Epidermal melanocyte (primary cell): ENCODE results near the gene MMD2.
"Not testable (repeated sequence)": the region's sequence is repeated elsewhere in the genome, so short reads cannot be mapped to it uniquely, and the experiment has no call there.

Source experiments
- DNase-seq: peaks from one replicate; pipeline ENCODE4 v3.0.0; 2011; ENCODE audit warnings: low spot score; ENCODE audit not compliant: insufficient read length

Gene MMD2, protein sequence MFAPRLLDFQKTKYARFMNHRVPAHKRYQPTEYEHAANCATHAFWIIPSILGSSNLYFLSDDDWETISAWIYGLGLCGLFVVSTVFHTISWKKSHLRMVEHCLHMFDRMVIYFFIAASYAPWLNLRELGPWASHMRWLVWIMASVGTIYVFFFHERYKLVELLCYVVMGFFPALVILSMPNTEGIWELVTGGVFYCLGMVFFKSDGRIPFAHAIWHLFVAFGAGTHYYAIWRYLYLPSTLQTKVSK

DNA sequence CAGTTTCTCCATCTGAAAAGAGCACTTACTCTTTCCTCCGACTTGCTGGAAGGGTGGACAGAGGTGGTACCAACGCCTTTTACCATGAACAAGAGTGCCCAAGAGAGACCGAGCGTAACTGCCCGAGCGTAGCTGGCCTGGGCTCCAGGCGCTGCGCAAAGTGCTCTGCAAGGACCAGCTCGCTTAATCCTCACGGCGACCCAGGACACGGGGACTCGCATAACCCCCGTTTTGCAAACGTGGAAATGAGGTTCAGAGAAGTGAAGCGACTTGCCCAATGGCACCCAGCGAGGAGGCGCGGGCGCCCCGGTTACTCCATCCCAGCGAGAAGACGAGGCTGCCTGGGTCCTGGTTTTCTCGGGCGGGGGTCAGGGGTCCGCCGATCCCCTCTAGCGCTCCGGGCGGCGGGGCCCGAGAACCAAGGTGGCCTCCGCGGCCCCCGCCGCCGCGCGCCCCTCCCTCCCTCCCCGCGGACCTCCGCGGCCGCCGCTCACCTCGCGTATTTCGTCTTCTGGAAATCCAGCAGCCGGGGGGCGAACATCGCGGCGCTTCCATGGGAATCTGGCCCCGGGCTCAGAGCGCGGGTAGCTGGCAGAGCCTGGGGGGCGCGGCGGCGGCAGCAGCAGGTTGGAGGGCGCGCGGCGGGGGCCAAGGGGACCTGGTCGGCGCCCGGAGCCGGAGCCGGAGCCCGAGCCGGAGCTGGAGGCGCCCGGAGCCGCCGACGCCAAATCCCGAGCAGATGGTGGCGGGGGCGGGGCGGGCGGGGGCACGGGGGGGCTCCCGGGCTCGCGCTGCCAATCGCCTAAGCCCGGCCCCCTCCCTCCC lies at the start of gene MMD2:
MMD2 (minus strand) TSS at position 711 of the 825 bp plus-strand sequence; CDS start at position 541, 170 bp downstream.
- DNase-seq, result no peak

DNA sequence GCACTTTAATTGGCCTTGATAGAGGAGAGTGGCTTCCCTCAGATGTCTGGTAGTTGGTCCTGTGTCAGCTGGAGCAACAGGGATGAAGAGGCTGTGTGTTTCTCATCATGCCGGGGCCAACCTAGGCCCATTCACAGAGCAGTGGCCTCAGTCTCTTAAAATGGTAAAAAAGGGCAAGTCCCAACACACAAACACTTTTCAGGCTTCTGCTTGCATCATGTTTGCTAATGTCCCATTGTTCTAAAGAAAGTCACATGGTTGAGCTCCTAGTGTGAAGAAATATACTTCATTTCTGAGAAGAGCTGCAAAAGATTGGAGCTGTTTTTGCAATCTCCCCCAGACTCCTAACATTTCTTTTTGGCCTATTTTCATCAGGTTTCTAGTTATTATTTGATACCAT lies 46.1 kb upstream of the MMD2 start:
- DNase-seq, result no peak

DNA sequence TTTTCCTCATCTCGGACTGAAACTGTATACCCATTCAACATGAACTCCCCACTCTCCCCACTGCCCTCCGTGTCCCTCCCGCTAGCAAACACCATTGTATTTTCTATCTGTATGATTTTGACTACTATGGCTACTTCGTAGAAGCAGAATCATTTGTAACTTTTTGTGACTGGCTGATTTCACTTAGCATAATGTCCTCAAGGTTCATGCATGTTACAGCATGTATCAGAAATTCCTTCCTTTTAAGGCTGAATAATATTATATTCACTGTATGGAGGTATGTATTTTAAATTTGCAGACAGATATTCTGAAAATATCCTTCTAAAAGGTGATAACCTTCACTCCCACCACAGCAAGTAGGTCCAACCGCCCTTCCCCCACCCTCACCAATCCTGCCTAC lies 42.9 kb upstream of the MMD2 start:
- no peak for DNase-seq

DNA sequence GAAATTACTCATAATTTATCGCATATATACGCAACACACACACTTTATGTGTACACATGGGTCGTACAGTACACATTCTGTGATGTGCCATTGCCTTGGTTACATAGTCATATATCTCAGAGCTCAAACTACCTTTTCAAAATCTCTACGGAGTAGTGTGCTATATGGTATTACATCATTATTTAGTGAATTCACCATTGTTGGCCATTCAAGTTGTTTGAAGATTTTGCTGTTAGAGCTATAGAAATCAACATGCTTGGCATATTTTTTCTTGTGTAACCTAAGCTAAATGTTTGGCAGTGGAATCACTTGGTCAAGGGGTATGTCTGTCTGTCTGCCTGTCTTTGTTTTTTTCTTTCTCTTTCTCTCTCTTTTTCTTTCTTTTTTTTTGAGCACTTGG lies 42.0 kb upstream of the MMD2 start:
- no peak for DNase-seq

DNA sequence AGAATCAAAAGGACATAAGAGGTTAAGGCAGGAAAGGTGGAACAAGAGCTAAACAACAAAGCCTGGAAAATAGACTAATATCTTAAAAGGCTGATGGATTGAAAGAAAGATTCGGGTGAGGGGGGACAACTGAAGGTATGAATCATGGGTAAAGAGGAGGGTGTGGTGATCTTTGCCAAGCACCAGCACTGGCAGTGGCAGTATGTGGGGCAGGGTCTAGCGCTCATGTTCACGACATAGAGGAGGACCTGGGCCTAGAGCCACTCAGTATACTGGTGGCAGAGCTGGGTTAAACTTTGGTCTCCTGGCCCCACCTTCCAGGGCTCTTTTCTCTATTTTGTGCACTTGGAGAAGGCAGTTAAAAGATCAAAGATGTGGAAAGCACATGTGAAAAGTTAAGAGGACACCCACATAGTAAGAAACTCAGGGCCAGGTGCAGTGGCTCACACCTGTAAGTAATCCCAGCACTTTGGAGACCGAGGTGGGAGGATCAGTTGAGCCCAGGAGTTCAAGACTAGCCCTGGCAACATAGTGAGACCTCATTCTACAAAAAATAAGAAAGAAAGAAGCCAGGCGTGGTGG lies 40.5 kb upstream of the MMD2 start:
- no peak for DNase-seq

DNA sequence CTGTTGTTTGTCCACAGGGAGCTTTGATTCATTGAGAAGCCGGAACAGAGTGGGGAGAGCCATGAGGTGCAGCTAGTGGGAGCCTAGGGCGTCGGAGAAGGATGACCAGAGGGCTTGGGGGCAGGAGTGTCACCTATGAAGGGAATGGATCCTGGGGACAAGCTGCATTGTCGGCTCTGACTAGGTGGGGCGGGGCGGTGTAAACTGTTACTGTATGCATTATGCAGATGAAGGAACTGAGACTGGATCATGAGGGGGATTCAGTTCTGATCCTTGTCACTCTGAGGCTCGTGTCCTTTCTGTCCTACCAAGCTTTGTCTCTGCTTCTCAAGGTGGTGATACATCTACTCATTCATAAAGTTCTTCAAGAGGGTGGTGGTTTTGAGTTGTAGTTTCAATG lies 39.9 kb upstream of the MMD2 start:
- DNase-seq, result no peak

DNA sequence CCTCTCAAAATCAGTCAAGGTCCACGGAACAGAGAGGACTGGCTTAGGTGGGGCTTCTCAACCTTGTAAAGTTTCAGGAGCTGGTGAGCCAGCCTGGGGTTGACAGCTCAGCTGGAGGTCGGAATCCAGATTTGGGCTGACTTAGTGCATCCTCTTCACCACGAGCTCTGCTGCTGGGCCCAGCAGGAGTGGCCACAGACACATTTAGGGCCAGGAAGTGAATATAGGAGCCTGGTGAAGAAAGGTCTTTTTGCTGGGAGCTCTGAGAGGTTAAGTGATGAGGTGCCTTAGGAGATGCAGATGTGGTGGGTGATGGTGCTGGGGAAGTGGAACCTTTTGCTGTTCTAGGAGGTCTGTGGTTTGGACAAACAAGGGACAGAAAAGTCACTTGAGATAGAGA lies 39.3 kb upstream of the MMD2 start:
- no peak for DNase-seq

DNA sequence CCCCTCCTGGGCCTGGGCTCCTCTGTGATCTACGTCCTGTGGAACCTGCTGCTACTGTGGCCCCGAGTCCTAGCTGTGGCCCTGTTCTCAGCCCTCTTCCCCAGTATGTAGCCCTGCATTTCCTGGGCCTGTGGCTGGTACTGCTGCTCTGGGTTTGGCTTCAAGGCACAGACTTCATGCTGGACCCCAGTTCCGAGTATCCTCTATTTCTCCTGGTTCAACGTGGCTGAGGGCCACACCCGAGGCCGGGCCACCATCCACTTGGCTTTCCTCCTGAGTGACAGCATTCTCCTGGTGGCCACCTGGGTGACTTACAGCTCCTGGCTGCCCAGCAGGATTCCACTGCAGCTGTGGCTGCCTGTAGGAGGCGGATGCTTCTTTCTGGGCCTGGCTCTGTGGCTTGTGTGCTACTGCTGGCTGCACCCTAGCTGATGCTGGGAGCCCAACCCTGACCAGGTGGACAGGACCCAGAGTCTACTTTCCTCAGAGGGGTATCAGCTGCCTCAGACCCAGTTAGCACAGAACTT lies 37.8 kb upstream of the MMD2 start:
- no peak for DNase-seq

DNA sequence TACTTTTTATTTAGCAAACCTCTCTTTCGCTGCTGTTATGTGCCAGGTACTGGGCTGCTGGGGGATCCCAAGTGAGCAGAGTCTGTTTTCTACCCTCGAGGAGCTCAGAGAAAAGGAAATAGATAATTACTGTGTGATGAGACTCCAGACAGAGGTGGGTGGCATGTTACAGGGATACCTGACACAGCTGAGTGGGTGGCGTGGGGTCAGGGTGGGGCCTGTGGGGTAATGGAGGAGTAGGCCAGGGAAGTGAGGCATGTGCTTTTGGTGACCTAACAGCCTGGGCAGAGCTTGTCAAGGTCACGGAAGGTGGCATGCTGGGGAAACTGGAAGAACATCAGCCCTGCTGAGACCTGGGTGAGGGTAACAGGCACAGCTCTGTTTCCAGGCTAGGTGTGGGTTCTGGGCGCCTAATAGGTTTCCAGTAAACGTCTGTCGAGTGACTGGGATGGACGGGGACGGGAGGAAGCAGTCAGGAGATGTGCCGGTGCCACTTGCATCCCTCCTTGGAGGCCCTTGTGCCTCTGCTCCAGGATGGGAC lies 36.5 kb upstream of the MMD2 start:
- no peak for DNase-seq

DNA sequence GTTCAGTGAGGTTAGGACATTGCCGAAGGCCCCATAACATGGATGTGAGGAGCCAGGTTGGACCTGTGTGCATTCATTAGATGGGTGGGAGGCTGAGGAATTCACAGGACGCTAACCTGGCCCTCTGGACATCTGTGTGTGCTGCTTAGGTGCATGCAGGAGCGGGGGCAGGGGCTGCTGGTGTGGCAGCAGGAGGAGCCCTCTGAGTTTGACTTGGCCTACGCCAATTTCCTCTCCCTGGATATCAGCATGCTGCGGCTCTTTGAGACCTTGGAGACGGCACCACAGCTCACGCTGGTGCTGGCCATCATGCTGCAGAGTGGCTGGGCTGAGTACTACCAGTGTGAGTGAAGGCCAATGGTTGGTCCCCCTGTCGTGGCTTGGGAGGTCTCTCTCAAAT lies 34.5 kb upstream of the MMD2 start:
- DNase-seq, result no peak

DNA sequence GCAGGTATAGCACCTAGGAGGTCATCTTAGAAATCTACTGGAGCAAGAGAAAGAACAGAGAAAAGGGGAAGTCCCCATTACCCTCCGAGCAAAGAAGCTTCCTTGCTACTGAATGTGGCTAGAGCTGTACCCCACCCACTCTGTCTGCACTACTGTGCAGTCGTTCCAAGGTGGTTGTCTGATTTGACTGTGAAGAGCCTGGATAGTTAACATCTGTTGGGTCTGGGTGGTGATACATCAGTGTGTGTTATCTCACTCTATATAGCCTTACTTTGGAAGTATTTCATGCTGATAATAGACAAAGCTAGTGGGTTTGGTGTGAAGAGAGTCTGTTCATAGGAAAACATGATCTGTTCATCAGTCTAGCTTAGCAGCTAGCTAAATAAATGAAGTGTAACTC lies 23.8 kb upstream of the MMD2 start:
- DNase-seq, result not testable (repeated sequence)

DNA sequence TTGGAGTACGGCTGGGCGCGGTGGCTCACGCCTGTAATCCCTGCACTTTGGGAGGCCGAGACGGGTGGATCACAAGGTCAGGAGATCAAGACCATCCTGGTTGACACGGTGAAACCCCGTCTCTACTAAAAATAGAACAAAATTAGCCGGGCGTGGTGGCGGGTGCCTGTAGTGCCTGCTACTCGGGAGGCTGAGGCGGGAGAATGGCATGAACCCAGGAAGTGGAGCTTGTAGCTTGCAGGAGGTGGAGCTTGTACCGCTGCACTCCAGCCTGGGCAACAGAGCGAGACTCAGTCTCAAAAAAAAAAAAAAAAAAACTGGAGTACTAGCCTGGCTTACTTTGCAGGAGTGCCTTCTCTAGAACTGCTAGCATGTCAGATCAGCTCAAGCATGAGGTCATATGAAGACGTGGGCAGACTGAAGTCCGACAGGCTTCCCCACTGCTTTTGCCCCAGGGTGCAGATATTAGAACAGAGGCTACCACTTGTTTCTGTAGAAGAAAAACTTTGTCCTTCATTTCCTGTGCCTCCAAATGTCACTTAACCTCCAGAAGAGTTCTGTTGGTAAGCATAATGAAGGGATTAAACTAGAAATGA lies 22.4 kb upstream of the MMD2 start:
- not testable (repeated sequence) for DNase-seq

DNA sequence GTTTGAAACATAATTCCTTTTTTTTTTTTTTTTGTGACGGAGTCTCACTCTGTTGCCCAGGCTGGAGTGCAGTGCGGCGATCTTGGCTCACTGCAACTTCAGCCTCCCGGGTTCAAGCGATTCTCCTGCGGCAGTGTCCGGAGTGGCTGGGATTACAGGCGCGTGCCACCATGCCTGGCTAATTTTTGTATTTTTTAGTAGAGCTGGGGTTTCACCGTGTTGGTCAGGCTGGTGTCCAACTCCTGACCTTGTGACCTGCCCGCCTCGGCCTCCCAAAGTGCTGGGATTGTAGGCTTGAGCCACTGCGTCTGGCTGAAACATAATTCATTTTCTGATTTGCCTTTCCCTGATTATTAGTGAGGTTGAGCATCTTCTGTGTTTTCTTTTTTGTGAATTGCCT lies 16.6 kb upstream of the MMD2 start:
- DNase-seq, result not testable (repeated sequence)

DNA sequence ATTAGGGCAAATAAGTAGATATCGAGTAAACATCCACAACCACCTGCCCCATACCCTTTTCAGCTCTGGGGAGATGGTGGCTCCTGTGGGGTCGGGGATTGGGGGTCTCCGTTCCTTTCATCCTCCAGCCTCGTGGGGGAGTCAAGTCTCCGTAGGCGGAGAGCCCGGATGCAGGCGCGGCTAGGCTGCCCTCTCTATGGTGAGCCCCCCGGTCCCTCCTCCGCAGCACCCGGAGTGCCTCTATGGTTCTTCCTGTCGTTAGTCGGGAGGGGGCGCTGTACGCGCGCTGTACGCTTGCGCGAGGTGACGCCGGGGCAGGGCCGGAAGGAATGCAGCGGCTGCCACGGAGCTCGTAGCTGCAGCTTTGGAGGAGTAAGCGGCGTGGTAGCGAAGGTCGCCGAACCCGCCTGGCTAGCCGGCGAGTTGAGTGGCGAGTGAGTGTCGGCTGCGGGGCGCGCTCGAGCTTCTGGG lies 14.8 kb upstream of the MMD2 start:
- DNase-seq, result peak; percentile 59

DNA sequence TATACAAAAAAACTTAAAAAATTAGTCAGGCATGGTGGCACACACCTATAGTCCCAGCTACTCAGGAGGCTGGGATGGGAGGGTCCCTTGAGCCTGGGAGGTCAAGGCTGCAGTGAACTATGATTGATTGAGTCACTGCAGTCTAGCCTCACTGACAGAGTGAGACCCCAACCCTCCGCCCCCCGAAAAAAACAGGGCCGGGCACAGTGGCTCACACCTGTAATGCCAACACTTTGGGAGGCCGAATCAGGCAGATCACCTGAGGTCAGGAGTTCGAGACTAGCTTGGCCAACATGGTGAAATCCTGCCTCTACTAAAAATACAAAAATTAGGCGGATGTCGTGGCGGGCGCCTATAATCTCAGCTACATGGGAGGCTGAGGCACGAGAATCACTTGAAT lies 13.5 kb upstream of the MMD2 start:
- not testable (repeated sequence) for DNase-seq

DNA sequence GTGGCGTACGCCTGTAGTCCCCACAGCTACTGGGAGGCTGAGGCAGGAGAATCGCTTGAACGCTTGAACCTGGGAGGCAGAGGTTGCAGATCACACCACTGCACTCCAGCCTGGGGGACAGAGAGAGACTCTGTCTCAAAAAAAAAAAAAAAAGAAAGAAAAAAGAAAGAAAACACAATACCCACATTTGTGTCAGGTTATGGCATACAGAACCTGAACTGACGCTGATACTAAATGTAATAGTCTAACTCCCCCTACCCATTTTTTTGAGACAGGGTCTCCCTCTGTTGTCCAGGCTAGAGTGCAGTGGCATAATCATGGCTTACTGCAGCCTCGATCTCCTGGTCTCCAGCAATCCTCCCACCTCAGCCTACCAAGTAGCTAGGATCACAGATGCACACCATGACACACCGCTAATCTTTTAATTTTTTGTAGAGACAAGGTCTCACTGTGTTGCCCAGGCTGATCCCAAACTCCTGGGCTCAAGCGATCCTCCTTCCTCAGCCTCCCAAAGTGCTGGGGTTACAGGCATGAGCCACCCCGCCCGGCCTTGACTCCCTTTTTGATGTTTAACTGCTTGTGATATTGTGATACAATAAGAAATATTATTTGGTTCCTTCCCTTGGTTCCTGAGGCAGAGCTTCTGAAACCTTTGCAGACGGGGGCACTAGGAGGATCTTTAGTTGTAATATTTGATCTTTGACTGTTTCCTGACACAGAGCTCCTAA lies 6.5 kb upstream of the MMD2 start:
- no peak for DNase-seq

DNA sequence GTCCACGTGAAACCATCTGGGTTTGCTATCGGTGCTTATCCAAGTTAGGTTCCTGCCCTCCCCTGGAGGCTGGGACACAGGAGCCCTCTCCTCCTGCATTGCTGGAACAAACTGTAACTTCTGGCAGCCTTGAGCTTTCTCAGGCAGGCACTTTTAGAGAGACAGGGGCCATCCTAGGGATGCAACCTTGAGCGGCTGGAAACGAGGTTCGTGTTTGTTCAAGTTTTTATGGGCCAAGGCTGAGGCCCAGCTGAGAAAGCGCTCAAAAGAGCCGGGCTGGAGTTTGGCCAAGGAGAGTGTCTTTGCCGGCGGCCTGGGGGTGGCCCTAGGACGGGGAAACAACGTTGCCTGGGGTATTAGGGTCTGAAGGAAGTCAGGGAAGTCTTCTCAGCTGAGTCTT lies 5.5 kb upstream of the MMD2 start:
- DNase-seq, result no peak

DNA sequence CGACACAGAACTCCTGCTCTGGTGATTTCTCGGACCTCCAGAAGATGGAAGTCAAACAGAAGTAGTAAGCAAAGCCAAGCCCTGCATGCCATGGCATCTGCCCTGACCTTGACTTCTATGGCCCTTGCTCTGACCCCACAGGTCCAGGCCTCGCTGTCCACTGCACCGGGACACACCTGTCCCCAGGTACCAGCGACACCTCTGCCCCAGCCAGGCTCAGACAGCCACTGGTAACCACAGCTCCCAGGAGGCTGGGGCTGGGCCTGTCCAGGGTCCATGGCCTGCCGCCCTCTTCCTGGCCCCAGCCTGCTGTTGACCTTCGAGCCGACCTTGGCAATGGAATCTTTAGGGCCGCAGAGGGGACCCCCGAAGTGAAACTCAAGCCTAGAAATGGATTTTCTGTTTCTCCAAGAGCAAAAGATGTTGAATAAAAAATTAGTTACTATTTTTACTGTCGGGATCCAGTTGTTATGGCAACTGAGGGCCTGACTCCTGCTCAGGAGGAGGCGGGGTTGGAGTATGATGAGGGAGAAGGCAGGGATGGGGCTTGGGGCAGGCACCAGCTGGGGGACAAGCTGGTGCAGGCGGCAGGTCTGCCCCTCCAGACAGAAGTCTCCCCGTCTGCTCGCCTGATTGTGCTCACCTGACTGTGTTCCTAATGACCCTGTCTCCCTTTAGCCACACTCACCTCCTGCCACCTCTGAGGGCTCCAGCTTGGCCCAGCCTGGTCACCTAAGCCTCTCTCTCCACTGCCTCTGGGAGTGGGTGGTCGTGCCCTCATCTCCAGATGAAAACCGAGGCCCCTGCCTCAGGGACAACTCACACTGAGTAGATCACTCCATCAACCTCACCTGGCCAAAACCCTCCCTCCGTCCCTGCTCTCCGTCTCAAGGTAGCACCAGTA lies 4.1 kb upstream of the MMD2 start:
- no peak for DNase-seq

DNA sequence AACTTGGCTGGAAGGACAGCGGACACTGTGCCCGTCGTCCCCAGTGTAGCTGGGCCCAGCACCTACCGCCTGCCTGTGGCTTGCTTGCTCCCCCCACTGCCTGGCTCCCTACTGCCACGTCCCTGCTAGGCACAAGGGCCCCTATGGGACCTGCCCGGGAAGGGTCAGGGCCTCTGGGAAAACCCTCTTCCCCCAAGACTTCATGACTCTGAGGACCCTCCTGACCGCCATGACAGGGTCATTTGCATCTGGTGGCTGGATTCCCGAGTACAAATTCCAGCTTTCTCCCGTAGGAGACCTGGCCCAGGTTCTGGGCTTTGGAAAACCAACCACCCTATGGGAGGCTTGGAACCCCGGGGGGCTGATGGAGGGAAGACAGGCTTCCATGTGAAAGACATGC lies 1.4 kb upstream of the MMD2 start:
- DNase-seq, result no peak

DNA sequence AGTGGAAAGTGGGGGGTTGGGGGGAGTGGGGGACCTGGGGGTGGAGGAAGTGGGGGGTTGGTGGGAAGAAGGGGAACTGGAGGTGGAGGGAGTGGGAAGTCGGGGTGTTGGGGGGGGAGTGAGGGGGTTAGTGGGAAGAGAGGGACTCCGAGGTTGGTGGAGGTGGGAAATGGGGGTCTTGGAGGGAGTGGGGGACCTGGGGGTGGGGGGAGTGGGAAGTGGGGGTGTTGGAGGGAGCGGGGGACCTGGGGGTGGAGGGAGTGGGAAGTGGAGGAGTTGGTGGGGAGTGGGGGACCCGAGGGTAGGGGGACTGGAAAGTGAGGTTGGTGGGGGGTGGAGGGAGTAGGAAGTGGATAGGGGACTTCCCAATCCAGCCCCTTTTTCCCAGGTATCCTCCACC lies 906 bp upstream of the MMD2 start:
- DNase-seq, result no peak
